Activated T-cell treated with anti-CD3 and anti-CD28 coated beads for 1 hour (primary cell): ENCODE results near the gene MASP1.
"Not testable (repeated sequence)": the region's sequence is repeated elsewhere in the genome, so short reads cannot be mapped to it uniquely, and the experiment has no call there.

ENCODE experiments used
- DNase-seq: peaks from one replicate; pipeline ENCODE4 v3.0.0-alpha.2; 2020; ENCODE audit warnings: low read depth

Gene MASP1

GRCh38 chr3:187265461-187265955 lies 26.0 kb downstream of the MASP1 start:
- DNase-seq = no peak

GRCh38 chr3:187264911-187265310 lies 26.6 kb downstream of the MASP1 start:
- DNase-seq = no peak

- no peak for DNase-seq
These were observed 27.5 kb downstream of the MASP1 start for GRCh38 chr3:187264021-187264420.

GRCh38 chr3:187263270-187263669 lies 28.3 kb downstream of the MASP1 start:
- DNase-seq = no peak

GRCh38 chr3:187262360-187262759 lies 29.2 kb downstream of the MASP1 start:
- no peak for DNase-seq

- no peak for DNase-seq
These were observed 30.0 kb downstream of the MASP1 start for GRCh38 chr3:187261541-187261969.

- DNase-seq = no peak
These were observed 32.4 kb downstream of the MASP1 start for GRCh38 chr3:187259171-187259570.

GRCh38 chr3:187257992-187258692 lies 33.4 kb downstream of the MASP1 start:
- DNase-seq = no peak

- DNase-seq = no peak
These were observed 34.1 kb downstream of the MASP1 start for GRCh38 chr3:187257471-187257870.

- no peak for DNase-seq
These were observed 35.4 kb downstream of the MASP1 start for GRCh38 chr3:187256051-187256616.

- DNase-seq = no peak
These were observed 36.2 kb downstream of the MASP1 start for GRCh38 chr3:187255314-187255713.

- no peak for DNase-seq
These were observed 39.2 kb downstream of the MASP1 start for GRCh38 chr3:187252311-187252710.

GRCh38 chr3:187251599-187251998 lies 39.9 kb downstream of the MASP1 start:
- no peak for DNase-seq

GRCh38 chr3:187247398-187247797 lies 44.1 kb downstream of the MASP1 start:
- DNase-seq = no peak

- DNase-seq = no peak
These were observed 47.5 kb downstream of the MASP1 start for GRCh38 chr3:187243933-187244524.

- DNase-seq = no peak
These were observed 48.6 kb downstream of the MASP1 start for GRCh38 chr3:187242900-187243299.

- no peak for DNase-seq
These were observed 49.1 kb downstream of the MASP1 start for GRCh38 chr3:187242435-187242834.

GRCh38 chr3:187238835-187239234 lies 52.7 kb downstream of the MASP1 start:
- not testable (repeated sequence) for DNase-seq

GRCh38 chr3:187238239-187238638 lies 53.3 kb downstream of the MASP1 start:
- no peak for DNase-seq

GRCh38 chr3:187237741-187238140 lies 53.8 kb downstream of the MASP1 start:
- DNase-seq = no peak

- DNase-seq = no peak
These were observed 54.6 kb downstream of the MASP1 start for GRCh38 chr3:187236962-187237361.

- DNase-seq = no peak
These were observed 61.5 kb downstream of the MASP1 start for GRCh38 chr3:187230011-187230410.

GRCh38 chr3:187228740-187229139 lies 62.8 kb downstream of the MASP1 start:
- no peak for DNase-seq
